BJ (cell line): Measurements from ENCODE around the gene HTR3A. TPM values are rescaled to one million over a fixed set of nuclear protein-coding genes. Genes with fewer than 3 reads are reported as not detected.

Experiments
- CTCF ChIA-PET: fragments of 350-600 bp; formaldehyde crosslinking; extraction: SDS; loops from one replicate; lab custom pipeline; 2021; ENCODE audit warnings: antibody characterized with exemption, inconsistent platforms; lab: Yijun Ruan, JAX
- POLR2A ChIA-PET: fragments of 300-600 bp; sonication (Branson Sonifier 250); formaldehyde crosslinking; extraction: SDS; loops from one replicate; lab custom pipeline; 2021; ENCODE audit warnings: antibody characterized with exemption; lab: Charles Lee
- DNase-seq: peaks from one replicate; pipeline ENCODE4 v3.0.0-alpha.2; 2011; ENCODE audit warnings: low read depth
- H3K27me3 ChIP-seq: 2 replicates; pipeline ENCODE4 v1.6.0; 2011; ENCODE audit warnings: low read length; ENCODE audit not compliant: control insufficient read depth, insufficient read depth
- H3K36me3 ChIP-seq: 2 replicates; pipeline ENCODE4 v1.5.1; 2011; ENCODE audit warnings: low read length; ENCODE audit not compliant: control insufficient read depth, insufficient read depth
- H3K4me3 ChIP-seq: 2 replicates; pipeline ENCODE4 v1.5.1; 2011; ENCODE audit warnings: low read depth, mild to moderate bottlenecking, control low read depth, low read length
- polyA plus RNA-seq: library from polyadenylated mRNA; depleted of rRNA; stranded (reverse); fragments of >200 nt; gene quantifications from 2 replicates; pipeline ENCODE4 v1.2.3, GENCODE V29; 2011
- TF ChIP-seq, protein P1 (sequence below): IDR thresholded peaks from 2 replicates; pipeline ENCODE4 v1.5.1; 2011; ENCODE audit warnings: low read depth, mild to moderate bottlenecking, control low read depth, inconsistent platforms, low read length, moderate library complexity; ENCODE audit not compliant: insufficient read depth

HTR3A gene
- polyA plus RNA-seq, 1 experiment = not detected

DNA sequence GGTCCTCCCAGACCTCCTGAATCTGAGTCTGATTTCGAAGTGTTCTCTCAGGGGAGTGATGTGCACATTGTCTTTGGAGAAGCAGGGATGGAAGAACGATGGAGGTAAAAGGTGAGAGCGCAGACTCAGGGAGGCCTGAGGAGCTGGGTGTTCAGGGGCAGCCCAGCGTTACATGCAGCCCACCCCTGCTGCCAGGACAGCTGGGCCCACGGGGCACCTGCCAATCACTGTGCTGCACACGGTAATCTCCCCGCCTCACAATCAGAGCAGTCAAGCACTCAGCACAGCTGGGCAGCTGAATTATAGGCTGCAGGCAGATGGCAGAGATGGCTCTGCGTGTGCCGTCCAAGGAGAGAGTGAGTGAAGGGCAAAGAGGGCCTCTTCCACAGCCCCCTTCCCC lies 17.9 kb upstream of the HTR3A start:
- no peak for DNase-seq
- POLR2A ChIA-PET = no interaction called here
- Histone ChIP-seq H3K27me3 (no peaks in the 10 kb centered on the region; the same call in 1 of the 2 replicates), H3K36me3 (no peaks in the 10 kb centered on the region), H3K4me3 (no peak overlapping the region)
- CTCF ChIA-PET = no interaction called here
- TF ChIP-seq, protein P1, sequence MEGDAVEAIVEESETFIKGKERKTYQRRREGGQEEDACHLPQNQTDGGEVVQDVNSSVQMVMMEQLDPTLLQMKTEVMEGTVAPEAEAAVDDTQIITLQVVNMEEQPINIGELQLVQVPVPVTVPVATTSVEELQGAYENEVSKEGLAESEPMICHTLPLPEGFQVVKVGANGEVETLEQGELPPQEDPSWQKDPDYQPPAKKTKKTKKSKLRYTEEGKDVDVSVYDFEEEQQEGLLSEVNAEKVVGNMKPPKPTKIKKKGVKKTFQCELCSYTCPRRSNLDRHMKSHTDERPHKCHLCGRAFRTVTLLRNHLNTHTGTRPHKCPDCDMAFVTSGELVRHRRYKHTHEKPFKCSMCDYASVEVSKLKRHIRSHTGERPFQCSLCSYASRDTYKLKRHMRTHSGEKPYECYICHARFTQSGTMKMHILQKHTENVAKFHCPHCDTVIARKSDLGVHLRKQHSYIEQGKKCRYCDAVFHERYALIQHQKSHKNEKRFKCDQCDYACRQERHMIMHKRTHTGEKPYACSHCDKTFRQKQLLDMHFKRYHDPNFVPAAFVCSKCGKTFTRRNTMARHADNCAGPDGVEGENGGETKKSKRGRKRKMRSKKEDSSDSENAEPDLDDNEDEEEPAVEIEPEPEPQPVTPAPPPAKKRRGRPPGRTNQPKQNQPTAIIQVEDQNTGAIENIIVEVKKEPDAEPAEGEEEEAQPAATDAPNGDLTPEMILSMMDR = no peak

DNA sequence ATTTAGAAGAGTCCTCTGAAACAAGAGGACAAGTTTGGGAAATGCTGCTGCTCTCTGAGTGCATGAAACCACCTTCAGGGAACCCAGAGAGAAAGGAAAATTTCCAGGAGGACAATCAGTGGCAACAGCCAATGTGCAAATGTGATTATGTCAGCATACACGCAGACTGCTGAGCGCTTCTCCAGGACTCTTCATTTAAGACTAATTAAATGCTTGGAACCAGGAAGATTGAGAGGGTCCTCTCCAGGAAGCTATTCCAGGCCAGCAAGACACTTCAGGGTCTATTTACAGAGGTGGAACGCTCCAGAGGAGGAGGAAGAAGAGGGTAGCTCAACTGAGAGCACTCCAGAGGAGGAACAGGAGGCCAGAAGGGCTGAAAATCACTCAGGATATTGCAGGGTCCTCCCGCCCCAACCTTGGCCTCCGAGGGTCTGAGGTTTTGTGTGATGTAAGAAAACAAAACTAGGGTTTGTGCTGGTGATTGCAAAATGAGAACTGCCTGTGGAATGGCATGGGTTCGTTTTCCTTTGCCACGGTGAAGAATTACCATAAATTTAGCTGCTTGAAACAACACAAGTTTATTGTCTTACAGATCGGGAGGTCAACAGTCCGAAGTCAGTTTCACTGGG lies 14.1 kb upstream of the HTR3A start:
- no peaks in the 10 kb centered on the region for H3K36me3 ChIP-seq
- TF ChIP-seq, protein P1 = no peak
- ChIA-PET POLR2A (no interaction called here), CTCF (no interaction called here)
- no peak for DNase-seq
- H3K4me3 ChIP-seq = no peak overlapping the region
- no peaks in the 10 kb centered on the region; the same call in 1 of the 2 replicates for H3K27me3 ChIP-seq

DNA sequence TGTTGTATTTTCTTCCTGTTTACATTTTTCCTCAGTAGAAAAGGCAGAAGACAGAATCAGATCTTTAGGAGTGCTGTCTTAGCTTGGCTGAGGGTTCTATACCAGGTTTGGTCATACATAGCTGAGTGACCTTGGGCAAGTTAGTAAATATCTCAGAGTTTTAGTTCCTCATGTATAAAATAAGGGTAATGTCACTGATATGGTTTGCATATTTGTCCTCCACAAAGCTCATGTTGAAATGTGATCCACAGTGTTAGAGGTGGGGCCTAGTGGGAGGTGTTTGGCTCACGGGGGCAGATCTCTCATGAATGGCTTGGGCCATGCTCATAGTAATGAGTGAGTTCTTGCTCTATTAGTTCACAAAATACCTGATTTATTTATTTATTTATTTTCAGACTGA lies 7.5 kb upstream of the HTR3A start:
- Histone ChIP-seq H3K4me3 (no peak overlapping the region), H3K27me3 (0 out of 2 replicates have a peak, but pooled peaks cover 2% of the 10 kb centered on the region), H3K36me3 (no peaks in the 10 kb centered on the region)
- no peak for DNase-seq
- TF ChIP-seq, protein P1 = no peak
- CTCF ChIA-PET = no interaction called here
- POLR2A ChIA-PET = no interaction called here

DNA sequence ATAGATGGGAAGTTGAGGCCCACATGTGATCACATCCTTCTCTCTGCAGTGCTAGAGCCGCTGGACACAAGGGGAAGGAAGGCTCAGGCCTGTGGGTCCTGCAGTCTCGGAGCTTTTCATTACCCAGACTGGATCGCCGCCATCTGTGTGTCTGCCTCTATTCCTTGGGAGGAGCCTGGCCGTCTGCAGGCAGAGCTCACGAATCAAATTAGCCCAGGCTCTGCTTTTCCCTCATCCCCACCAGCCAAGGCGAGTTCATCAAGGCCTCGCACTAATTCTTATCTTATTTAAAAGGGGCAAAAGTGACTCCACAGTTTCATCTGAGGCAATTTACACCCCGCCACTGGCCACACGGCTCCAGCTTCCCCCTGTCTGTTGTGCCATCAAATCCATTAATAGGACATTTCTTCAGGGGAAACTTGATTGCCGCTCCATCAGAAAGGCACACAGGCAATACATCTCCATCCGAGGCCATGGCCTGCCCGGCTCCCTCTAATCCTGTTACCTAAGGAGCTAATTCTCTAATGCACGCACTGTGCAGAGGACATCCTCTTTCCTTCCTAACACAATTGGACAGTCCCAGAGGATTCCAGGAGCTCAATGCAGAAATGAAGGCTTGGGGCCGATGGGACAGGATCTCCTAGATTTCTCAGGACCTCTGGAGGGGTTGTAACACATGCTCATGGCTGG lies 3.3 kb upstream of the HTR3A start:
- no peak overlapping the region for H3K4me3 ChIP-seq
- TF ChIP-seq, protein P1 = no peak
- no peak for DNase-seq
- POLR2A ChIA-PET = no interaction called here
- CTCF ChIA-PET = no interaction called here
- H3K27me3 ChIP-seq = 0 out of 2 replicates have a peak, but pooled peaks cover 2% of the 10 kb centered on the region
- H3K36me3 ChIP-seq = no peaks in the 10 kb centered on the region

DNA sequence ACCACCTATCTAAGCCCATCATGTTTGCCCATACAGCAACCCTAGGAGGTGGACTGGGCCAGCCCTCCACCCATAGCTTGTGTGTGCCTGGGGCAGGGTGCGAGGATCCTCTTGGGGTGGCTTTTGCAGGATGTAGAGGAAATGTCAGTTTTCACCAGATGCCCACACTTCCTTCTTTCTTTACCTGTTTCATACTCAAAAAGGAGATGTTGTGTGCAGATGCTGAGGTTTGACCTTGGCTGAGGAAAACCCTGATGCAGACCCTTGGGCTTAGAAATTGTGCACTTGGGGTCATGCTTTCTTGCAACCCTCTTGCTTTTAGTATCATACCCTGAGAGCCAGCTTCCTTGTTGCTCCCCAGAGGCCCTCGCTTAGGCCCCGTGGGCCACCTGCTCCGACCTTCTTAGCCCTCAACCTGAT lies 2.2 kb downstream of the HTR3A start:
- ChIA-PET POLR2A (no interaction called here), CTCF (no interaction called here)
- no peak overlapping the region for H3K4me3 ChIP-seq
- H3K36me3 ChIP-seq = no peaks in the 10 kb centered on the region
- DNase-seq = no peak
- TF ChIP-seq, protein P1 = no peak
- H3K27me3 ChIP-seq = peaks cover 2% of the 10 kb centered on the region; the same call in 1 of the 2 replicates
